ENCODE results near the gene RNPEPL1.

RNPEPL1 gene

GRCh38 chr2:240628507-240628807, 60.2 kb downstream of the RNPEPL1 start:
- DNase-seq: no peak

- DNase-seq: no peak
Measured at GRCh38 chr2:240628808-240629618, 60.7 kb downstream of the RNPEPL1 start.

- DNase-seq: no peak
Measured at GRCh38 chr2:240629619-240629967, 61.3 kb downstream of the RNPEPL1 start.

GRCh38 chr2:240629968-240630770, 61.9 kb downstream of the RNPEPL1 start:
- DNase-seq: no peak

All from stimulated activated naive CD4-positive, alpha-beta T cell treated with Interleukin-2 at 50 U/mL for 16 hours (primary cell).